B cell (primary cell): ENCODE data around the gene PELI2. TPM values are rescaled to one million over a fixed set of nuclear protein-coding genes. Genes with fewer than 3 reads are reported as not detected.

Experiments used
- ATAC-seq: fragments of 200-7000 bp; cut with Tn5 transposase; one replicate; pipeline ENCODE4 v1.10.0; 2021; ENCODE audit warnings: low read depth, mild to moderate bottlenecking, moderate number of reproducible peaks, moderate library complexity
- CTCF ChIA-PET: fragments of 350-600 bp; sonication (Branson Sonifier 250); formaldehyde crosslinking; loops from one replicate; lab custom pipeline; 2021; ENCODE audit warnings: antibody characterized with exemption, inconsistent platforms; lab: Charles Lee
- POLR2A ChIA-PET: fragments of 350-600 bp; sonication (Branson Sonifier 250); formaldehyde crosslinking; loops from one replicate; lab custom pipeline; 2021; ENCODE audit warnings: antibody characterized with exemption; lab: Charles Lee
- DNase-seq: peaks from one replicate; pipeline ENCODE4 v3.0.0; 2013
- H2AFZ ChIP-seq: 2 replicates; pipeline ENCODE4 v1.6.1; 2012; ENCODE audit warnings: mild to moderate bottlenecking, low read depth, low read length; ENCODE audit not compliant: insufficient read depth, poor library complexity, severe bottlenecking
- H3K27ac ChIP-seq, 2 donors: 1 replicate in 1 of 2; 2 replicates in 1 of 2; pipeline ENCODE4 v1.5.1; 2012 to 2013; ENCODE audit warnings: low read length in 2 of 2, mild to moderate bottlenecking in 2 of 2, moderate library complexity in 1 of 2
- H3K27me3 ChIP-seq, 4 experiments: fragments of 200-600 bp in 1 of 4; sonication (generic) in 1 of 4; replicated peaks in 1 of 4; 1 replicate in 2 of 4; 2 replicates in 2 of 4; pipeline versions ENCODE4 v1.6.1 to v1.7.0; 2013 to 2016; ENCODE audit warnings: low read length in 3 of 4, mild to moderate bottlenecking in 2 of 4, mixed read lengths in 1 of 4, moderate library complexity in 1 of 4; ENCODE audit not compliant: insufficient read depth in 4 of 4, control insufficient read depth in 3 of 4; ENCODE audit errors: control extremely low read depth in 1 of 4
- H3K36me3 ChIP-seq, 2 experiments: replicated peaks in 1 of 2; 1 replicate in 1 of 2; 2 replicates in 1 of 2; pipeline versions ENCODE4 v1.6.1 to v1.7.1; 2013; ENCODE audit warnings: low read length in 1 of 2; ENCODE audit not compliant: insufficient read depth in 2 of 2, control insufficient read depth in 1 of 2; ENCODE audit errors: control extremely low read depth in 1 of 2, extremely low read depth in 1 of 2
- H3K4me1 ChIP-seq, 2 donors: fragments of 200-600 bp in 1 of 2; sonication (generic) in 1 of 2; 1 replicate in 1 of 2; 2 replicates in 1 of 2; pipeline versions ENCODE4 v1.5.1 to v1.6.1; 2013 to 2017; ENCODE audit warnings: low read length in 2 of 2; ENCODE audit not compliant: control insufficient read depth in 2 of 2, insufficient read depth in 2 of 2
- H3K4me2 ChIP-seq: replicated peaks from 2 replicates; pipeline ENCODE3; 2012; ENCODE audit warnings: mild to moderate bottlenecking, low read depth, low read length; ENCODE audit not compliant: poor library complexity, severe bottlenecking
- H3K4me3 ChIP-seq, 5 experiments: fragments of 200-600 bp in 1 of 5; sonication (generic) in 1 of 5; 1 replicate in 3 of 5; 2 replicates in 2 of 5; pipeline versions ENCODE4 v1.5.1 to v1.7.0; 2011 to 2016; ENCODE audit warnings: low read length in 4 of 5, mild to moderate bottlenecking in 4 of 5, low read depth in 2 of 5, control low read depth in 1 of 5, moderate library complexity in 1 of 5; ENCODE audit not compliant: insufficient read depth in 1 of 5; ENCODE audit errors: control extremely low read depth in 1 of 5, extremely low read depth in 1 of 5
- H3K79me2 ChIP-seq: fragments of 200-600 bp; sonication (generic); one replicate; pipeline ENCODE4 v1.6.0; 2016; ENCODE audit warnings: low read length; ENCODE audit not compliant: control insufficient read depth, insufficient read depth
- H3K9ac ChIP-seq: fragments of 200-600 bp; sonication (generic); 2 replicates; pipeline ENCODE4 v1.6.1; 2017; ENCODE audit warnings: mild to moderate bottlenecking, low read length, moderate library complexity
- H3K9me3 ChIP-seq, 3 donors: one replicate each; pipeline versions ENCODE4 v1.6.1 to v1.7.1; 2013; ENCODE audit warnings: low read length in 2 of 3; ENCODE audit not compliant: control insufficient read depth in 2 of 3, insufficient read depth in 1 of 3; ENCODE audit errors: control extremely low read depth in 1 of 3
- H4K20me1 ChIP-seq: 2 replicates; pipeline ENCODE4 v1.6.0; 2012; ENCODE audit warnings: mild to moderate bottlenecking, low read length; ENCODE audit not compliant: insufficient read depth, control insufficient read depth, poor library complexity, severe bottlenecking
- H3K27ac Mint-ChIP-seq: one replicate; pipeline ENCODE4 v1.8.0; 2021; ENCODE audit warnings: mixed read lengths
- H3K27me3 Mint-ChIP-seq: one replicate; pipeline ENCODE4 v1.8.0; 2021; ENCODE audit warnings: mixed read lengths
- H3K4me1 Mint-ChIP-seq: one replicate; pipeline ENCODE4 v1.8.0; 2021; ENCODE audit warnings: mixed read lengths
- H3K4me3 Mint-ChIP-seq: one replicate; pipeline ENCODE4 v1.8.0; 2021; ENCODE audit warnings: mixed read lengths
- H3K9me3 Mint-ChIP-seq: one replicate; pipeline ENCODE4 v1.8.0; 2022; ENCODE audit warnings: mixed read lengths; ENCODE audit not compliant: insufficient read depth
- CTCF ChIP-seq: fragments of 200-600 bp; IDR thresholded peaks from one replicate; pipeline ENCODE4 v1.8.0; 2022; ENCODE audit warnings: antibody characterized with exemption, mild to moderate bottlenecking
- EZH2 ChIP-seq: IDR thresholded peaks from 2 replicates; pipeline ENCODE4 v1.6.1; 2012; ENCODE audit warnings: borderline replicate concordance, low read depth, mild to moderate bottlenecking, moderate library complexity, low read length; ENCODE audit not compliant: insufficient read depth, poor library complexity, severe bottlenecking
- WGBS: methylation state at CpG from one replicate; pipeline ENCODE4 v1.1.5; 2013; ENCODE audit warnings: missing lambda C conversion rate; ENCODE audit not compliant: insufficient coverage; 5-methylcytosine and 5-hydroxymethylcytosine counted together
- intact Hi-C: fragments of 100-400 bp; cut with micrococcal nuclease; formaldehyde crosslinking; loops from one replicate; pipeline ENCODE4 v1.10.0; 2022
- polyA plus RNA-seq: library from polyadenylated mRNA; depleted of rRNA; stranded (reverse); fragments of >200 nt; gene quantifications from 2 replicates; pipeline ENCODE4 v1.2.3, GENCODE V29; 2012
- total RNA-seq, 2 donors: library from RNA; stranded (reverse); fragments of 120-200 nt in 1 of 2; gene quantifications; 1 replicate in 1 of 2; 2 replicates in 1 of 2; pipeline versions ENCODE4 v1.2.3 to v1.2.4, GENCODE V29; 2013 to 2022

Gene PELI2
- total and polyA plus RNA-seq, 2 donors (not counting 1 experiment from before 2014, with no cell fraction given): 5.7 to 13.4 TPM

GRCh38 chr14:56149995-56150394, 31.8 kb downstream of the PELI2 start:
- intact Hi-C loops: no loop called here
- Mint-ChIP-seq H3K4me1 (peaks cover 49% of the 10 kb centered on the region), H3K4me3 (no peak overlapping the region), H3K27me3 (no peaks in the 10 kb centered on the region), H3K9me3 (no peaks in the 10 kb centered on the region), H3K27ac (no peak overlapping the region)
- Histone ChIP-seq H3K27me3 (no peaks in the 10 kb centered on the region), H3K4me3 (no peak overlapping the region), H3K27ac (no peak overlapping the region), H3K4me2 (peak overlapping the region; percentile 4), H3K36me3 (no peaks in the 10 kb centered on the region), H3K9ac (no peak overlapping the region), H3K79me2 (peaks cover 46% of the 10 kb centered on the region), H3K4me1 (peaks cover 22 to 32% of the 10 kb centered on the region in 2 donors), H3K9me3 (peaks cover 0 to 4% (median 0%) of the 10 kb centered on the region in 3 donors), H4K20me1 (peaks cover 37% of the 10 kb centered on the region), H2AFZ (no peak overlapping the region)
- TF ChIP-seq EZH2 (no peak), CTCF (no peak)
- ATAC-seq (no peak), DNase-seq (no peak)
- POLR2A ChIA-PET: interaction anchor here (0.5 kb wide), 1 partner anchor 10 kb away, joined by 3 read pairs; no protein-coding TSS in a partner anchor
- no CpG with 5 or more reads among the region's 6 CpGs for WGBS
- CTCF ChIA-PET: interaction anchor here (0.7 kb wide), 1 partner anchor 280 kb away, joined by 5 read pairs; no protein-coding TSS in a partner anchor

GRCh38 chr14:56150645-56151345, 32.6 kb downstream of the PELI2 start:
- Mint-ChIP-seq H3K9me3 (no peaks in the 10 kb centered on the region), H3K4me3 (no peak overlapping the region), H3K4me1 (peaks cover 49% of the 10 kb centered on the region), H3K27me3 (no peaks in the 10 kb centered on the region), H3K27ac (no peak overlapping the region)
- intact Hi-C loops: no loop called here
- no peak overlapping the region for H2AFZ ChIP-seq
- H4K20me1 ChIP-seq: peaks cover 37% of the 10 kb centered on the region
- H3K4me1 ChIP-seq: peaks cover 22 to 32% of the 10 kb centered on the region in 2 donors
- H3K27me3 ChIP-seq: no peaks in the 10 kb centered on the region
- ChIA-PET POLR2A (no interaction called here), CTCF (no interaction called here)
- no peak for DNase-seq
- no peak for ATAC-seq
- H3K9me3 ChIP-seq: peaks cover 0 to 4% (median 0%) of the 10 kb centered on the region in 3 donors
- H3K9ac ChIP-seq: no peak overlapping the region
- no peak overlapping the region for H3K4me2 ChIP-seq
- 68% methylated on average over 5 of the region's 6 CpGs for WGBS
- peaks cover 52% of the 10 kb centered on the region for H3K79me2 ChIP-seq
- TF ChIP-seq CTCF: no peak
- TF ChIP-seq EZH2: no peak
- H3K36me3 ChIP-seq: no peaks in the 10 kb centered on the region
- H3K27ac ChIP-seq: no peak overlapping the region
- H3K4me3 ChIP-seq: no peak overlapping the region
